ENCODE data around the gene UBE2V1.

UBE2V1 gene

DNA sequence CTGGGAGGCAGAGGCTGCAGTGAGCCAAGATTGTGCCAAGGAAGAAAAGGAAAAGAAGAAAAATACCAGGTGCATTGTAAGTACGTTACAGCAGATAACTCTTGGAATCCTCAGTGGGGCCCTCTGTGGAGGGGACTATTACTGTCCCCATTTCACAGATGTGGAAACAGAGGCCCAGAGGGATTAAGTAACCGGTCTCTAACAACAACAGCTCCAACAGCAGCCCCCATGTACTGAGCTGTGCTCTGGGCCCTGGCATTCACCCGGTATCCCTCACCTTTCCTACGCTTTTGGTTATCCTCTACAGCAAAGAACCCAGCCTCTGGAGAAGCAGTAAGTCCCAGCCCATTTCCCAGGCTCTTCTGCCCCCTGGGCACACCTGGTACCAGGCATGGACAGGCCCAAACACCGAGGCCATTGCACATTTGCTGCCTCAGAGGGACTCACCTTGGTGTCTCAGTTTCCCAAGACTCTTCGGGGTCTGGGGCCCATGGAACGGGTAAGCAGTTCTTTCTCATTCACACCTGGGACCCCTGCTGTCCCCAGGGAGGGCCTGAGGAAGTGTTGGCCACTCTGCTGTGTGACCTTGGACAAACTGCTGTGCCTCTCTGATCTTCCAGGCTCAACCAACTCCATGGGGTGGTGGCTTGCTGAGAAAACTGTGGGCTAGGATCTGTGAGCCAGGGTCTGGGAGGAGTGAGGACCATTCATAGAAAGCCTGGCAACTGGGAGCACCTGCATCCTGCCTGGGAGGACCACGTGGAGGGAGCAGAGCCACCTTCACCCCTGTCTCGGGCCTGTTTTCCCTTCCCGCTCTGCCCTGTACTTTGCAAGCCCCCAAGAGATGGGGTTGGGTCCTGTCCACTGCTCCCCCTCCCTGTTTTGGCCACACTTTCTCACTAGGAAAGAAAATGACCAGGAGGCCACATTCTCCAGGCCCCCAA, 70.3 kb downstream of the UBE2V1 start:
- DNase-seq, result no peak

DNA sequence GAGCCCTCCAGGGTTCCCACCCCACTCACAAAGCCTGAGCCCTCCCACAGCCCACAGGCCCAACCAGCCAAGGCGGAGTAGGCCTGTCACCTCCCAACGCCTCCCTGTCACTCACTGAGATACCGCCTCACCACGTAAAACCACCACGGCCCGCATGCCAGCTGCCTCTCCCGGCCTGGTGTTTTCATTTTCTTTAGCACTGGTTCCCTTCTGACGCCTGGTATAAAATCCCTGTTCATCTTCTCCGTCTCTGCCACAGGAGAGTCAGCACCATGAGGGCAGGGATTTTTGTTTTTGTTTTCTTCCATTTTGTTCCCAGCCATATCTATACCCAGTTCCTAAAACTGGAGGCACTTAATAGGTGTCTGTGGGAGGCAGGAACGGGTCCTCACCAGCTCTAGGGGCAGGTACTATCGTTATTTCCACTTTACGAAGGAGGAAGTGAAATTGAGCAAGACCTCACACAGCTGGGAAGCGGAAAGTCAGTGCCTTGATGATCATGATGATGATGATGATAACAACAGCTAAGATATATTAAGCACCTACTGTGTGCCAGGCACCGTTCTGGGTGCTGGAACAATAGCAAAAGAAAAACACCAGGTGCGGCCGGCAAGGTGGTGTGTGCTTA, 71.6 kb downstream of the UBE2V1 start:
- DNase-seq, result peak; percentile 33 to 43

DNA sequence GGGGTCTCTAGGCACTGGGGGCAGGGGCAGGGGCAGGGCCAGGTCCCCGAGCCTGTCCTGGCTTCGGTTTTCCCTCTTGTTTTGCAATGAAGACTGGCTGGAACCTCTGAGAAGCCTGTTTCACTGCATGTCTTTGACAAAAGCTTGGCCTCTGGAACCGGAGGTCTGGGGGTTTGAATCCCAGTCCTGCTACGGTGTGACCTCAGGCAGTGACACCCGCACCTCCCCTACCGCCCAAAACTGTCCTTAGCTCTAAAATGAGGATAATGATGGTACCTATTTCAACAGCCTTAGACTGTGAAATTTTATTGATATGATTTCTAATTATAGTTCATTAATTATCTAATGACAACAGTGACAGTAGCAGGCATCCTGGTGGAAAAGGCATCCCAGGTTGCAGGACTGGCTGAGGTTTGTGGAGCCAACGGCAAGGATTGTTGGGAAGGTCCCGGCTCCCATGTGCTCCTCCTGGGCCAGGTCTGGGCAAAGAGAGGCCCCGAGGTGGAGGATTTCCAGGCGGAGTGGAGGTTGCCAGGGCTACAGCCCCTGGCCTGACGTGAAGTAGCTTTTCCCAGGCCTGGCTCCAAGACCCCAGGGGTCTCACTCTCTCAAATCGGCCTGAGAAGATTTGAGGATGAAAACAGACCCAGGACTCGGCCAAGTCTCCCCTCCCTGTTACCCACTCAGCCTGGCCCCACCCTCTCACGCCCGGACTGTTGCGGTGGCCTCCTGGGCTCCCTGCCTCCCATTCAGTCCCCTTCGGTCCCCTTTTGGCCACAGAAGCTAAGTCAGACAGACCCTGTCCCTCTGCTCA, 72.3 kb downstream of the UBE2V1 start:
- DNase-seq, result no peak

DNA sequence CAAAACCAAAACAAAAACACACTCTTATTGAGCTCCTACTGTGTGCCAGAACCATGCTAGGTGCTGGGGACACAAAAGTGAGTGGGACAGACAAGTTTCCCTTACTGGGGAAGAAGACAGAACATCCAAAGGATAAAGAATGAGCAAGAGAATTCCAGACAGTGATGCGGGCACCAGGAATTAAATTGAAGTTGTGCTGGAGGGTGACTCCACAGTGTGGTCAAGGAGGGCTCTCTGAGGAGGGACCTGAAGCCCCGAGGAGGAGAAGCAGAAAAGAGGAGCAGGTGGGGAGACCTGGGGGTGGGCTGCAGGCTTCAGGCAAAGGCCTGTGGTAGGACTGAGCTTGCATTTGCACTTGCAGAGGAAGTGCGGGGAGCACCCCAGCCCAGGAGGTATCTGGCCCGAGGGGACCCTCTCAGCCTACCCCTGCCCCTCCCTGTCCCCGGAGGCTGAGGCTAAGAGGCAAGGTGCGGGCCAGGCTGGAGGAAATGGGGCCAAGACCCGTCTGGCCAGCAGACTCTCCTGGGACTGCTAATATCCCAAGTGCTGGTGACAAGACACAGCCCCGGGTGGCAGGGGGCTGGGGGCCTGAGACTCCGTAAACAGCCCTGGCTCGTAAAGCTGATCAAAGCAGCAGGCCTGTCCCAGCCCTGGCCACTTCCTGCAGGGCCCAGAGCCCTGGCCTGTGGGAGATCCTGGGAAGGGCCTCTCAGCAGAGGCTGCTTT, 73.1 kb downstream of the UBE2V1 start:
- no peak for DNase-seq

DNA sequence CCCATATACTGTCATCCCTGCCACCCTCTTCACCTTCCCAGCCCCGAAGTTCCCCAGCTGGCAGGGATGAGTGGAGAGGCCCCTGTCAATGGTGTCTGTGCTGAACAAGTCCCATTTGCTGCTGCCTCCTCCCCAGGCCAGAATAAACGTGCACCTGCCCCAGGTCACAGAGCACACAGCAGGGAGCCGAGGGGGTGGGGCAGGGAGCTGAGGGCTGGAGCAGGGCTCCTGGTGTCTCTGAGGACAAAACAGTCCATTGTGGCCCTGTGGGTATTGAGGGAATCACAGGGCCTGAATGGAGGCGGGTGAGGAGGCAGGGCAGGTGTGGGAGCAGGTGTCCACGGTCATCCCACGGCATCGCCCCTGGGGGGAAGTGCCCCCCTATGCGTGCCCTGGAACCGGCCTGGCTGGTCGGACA, 74.4 kb downstream of the UBE2V1 start:
- no peak for DNase-seq

DNA sequence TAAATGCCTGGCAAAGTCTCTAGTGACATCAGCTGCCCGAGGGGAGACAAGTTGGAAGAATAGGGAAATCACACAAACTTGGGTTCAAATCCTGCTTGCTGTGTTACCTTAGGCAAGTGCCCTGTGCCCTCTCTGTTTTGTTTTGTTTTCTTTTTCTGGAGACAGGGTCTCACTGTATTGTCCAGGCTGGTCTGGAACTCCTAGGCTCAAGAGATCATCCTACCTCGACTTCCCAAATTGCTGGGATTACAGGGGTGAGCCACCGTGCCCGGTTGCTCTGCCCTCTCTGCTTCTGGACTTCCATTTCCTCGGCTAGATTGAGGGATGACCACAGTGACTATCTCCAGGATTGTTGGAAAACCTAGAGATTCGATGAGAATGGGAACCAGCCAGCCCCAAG, 74.8 kb downstream of the UBE2V1 start:
- DNase-seq, result no peak

DNA sequence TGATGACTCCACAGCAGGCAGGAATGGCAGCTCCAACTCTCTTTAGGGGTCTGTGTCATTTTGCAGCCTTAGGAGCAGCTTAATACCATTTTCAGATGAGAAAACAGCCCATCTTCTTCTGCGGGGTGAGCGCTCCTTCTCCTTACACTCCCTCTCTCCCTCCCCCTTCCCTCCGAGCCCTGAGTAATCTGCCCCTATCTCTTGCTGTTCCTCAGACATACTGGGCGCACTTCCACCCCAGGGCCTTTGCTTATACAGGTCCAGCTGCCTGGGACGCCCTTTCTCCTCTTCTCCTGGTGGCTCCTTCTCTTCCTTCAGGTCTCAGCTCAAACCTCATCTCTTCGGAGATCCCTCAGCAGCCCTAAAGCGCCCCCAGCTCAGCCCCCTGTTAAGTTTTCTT, 75.4 kb downstream of the UBE2V1 start:
- no peak for DNase-seq

DNA sequence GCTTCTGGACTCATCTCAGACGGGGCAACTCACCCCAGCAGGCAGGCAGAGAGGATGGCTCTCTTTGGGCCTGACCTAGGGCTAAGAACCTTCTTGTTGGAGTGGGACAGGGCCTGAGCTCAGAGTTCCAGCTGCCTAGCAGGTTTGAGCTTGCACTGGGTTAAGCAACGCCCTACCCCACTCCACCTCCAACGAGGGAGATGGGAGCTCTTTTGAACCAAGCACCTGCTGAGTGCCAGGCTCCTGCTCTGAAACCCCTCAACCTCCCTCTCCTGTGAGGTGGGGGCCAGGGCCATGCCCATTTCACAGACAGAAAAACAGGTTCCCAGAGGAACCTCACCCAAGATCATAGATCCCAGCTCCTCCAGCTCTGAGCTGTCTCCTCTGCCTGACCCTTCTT, 75.8 kb downstream of the UBE2V1 start:
- no peak for DNase-seq

DNA sequence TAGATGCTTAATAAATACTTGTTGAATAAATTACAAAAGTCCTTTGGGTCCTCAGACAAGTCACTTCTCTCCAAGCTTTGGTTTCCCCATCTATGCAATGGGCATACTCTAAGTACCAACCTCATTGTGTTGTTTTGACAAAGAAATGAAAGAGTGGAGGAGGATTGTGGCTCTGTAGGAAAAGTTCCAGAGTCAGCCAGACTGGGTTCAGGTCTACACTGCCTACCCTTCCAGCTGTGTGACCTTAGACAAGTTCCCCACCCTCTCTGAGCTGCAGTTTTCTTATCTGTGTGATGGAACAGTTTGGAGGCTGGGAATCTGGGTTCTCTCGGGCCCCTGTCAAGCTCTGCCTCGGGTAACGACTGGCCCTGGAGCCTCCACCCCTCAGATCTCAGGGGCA, 76.2 kb downstream of the UBE2V1 start:
- no peak for DNase-seq

DNA sequence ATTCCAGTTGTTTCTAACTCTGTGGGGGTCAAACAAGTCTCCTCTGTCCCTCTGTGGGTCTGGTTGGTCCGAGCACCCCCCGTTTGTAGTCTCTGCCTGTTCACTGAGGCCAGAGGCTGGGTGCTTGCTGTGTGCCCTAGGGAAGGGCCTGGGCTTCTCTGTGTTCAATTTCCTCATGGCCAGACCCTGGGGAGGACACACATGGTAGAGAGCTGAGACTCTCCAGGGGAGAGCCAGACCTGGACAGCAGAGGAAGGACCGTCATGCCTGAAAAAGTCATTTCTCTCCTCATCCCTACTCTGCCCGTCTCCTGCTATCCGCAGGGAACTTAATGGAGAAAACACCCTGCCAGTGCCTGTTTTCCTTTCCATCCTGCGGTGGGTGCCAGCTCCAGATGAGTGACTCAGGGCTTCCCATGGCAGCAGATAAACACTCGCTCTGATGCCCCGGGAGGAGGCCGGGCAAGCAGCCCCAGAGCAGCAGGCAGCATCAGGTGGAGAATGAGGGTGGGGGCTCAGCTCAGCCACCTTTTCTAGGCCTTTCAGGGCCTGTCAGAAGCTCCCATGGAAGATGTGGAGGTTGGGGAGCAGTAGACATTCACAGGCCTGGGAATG, 78.3 kb downstream of the UBE2V1 start:
- DNase-seq, result no peak

DNA sequence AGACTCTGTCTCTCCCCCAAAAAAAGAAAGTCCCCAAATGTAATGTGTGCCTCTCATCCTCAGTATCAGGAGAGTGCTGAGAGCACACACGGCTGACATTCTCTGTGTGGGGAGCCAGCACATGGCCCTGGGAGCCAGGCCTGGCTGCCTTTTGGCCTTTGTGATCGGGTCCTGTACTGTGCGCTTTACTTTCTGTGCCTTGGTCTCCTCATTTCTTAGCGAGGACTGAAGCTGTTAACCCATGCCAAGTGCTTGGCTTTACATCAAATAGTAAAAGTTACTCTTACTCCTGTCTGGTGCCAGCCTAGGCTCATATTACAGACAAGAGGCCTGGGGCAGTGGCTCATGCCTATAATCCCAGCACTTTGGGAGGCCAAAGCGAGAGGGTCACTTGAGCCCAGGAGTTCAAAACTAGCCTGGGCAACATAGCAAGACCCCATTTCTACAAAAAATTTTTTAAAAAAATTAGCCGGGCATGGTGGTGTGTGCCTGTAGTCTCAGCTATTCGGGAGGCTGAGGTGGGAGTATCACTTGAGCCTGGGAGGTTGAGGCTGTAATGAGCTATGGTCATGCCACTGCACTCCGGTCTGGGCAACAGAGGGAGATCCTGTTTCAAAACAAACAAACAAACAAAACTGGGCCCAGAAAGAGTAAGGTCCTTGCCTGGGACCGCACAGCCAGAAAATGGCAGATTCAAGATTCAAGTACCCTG, 79.8 kb downstream of the UBE2V1 start:
- DNase-seq, result no peak
